Measurements from ENCODE around the gene MORN1. TPM values are rescaled to one million over a fixed set of nuclear protein-coding genes. Genes with fewer than 3 reads are reported as not detected.

The MORN1 gene
- polyA plus RNA-seq, 1 donor (not counting 4 experiments of a cell fraction or from before 2014, with no cell fraction given) = 2.1 TPM

DNA sequence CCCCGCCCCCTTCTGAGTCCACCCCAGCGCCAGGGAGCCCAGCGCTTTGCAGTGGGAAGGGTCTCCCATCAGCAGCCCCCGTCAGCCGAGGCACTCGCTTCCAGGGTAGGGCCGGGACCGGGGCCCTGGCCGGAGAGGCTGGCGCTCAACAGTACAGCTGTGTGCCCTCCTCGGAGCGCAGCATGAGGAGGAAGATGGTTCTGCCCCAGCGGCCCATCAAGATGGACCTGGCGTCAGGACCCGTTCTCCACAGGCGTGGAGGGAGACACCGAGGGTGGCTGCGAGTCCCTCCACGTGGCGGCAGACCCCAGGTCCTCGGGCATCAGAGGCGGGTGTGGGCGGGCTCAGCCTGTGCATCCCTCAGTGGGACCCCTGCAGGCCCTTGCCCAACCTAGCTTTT is 54.3 kb downstream of the MORN1 start:
- no peak for DNase-seq (ENCODE audit: low read depth, low spot score)
- Histone ChIP-seq H3K9ac (ENCODE audit: control insufficient read depth, extremely low read depth, insufficient read depth, low read length) (no peak overlapping the region), H3K4me1 (ENCODE audit: control insufficient read depth, extremely low read depth, insufficient read depth, low read length) (peaks cover 13% of the 10 kb centered on the region), H3K27me3 (ENCODE audit: control insufficient read depth, extremely low read depth, insufficient read depth, low read length) (peaks cover 3% of the 10 kb centered on the region), H3K36me3 (ENCODE audit: control insufficient read depth in 2 of 2, extremely low read depth in 1 of 2, insufficient read depth in 2 of 2, low read length in 2 of 2) (no peaks in the 10 kb centered on the region), H3K27ac (ENCODE audit: control insufficient read depth, insufficient read depth, low read length) (no peak overlapping the region), H3K79me2 (ENCODE audit: control insufficient read depth, insufficient read depth, low read length) (no peaks in the 10 kb centered on the region), H4K20me1 (ENCODE audit: control insufficient read depth, extremely low read depth, insufficient read depth, low read length) (no peaks in the 10 kb centered on the region), H3K9me3 (ENCODE audit: control insufficient read depth, low read depth, low read length) (no peaks in the 10 kb centered on the region), H2AFZ (ENCODE audit: control insufficient read depth, low read length) (no peak overlapping the region), H3K4me3 (ENCODE audit: control insufficient read depth in 2 of 3, extremely low read depth in 1 of 3, insufficient read depth in 2 of 3, low read depth in 1 of 3, low read length in 3 of 3) (no peak overlapping the region), H3K9me1 (ENCODE audit: control insufficient read depth, extremely low read depth, insufficient read depth, low read length) (no peaks in the 10 kb centered on the region), H3K4me2 (ENCODE audit: control insufficient read depth, extremely low read depth, insufficient read depth, low read depth, low read length) (no peak overlapping the region)
- no peak for FAIRE-seq
- dilution Hi-C loops (cut with MboI; ENCODE audit: extremely low pct_ligation_motif_present, low sequenced_read_pairs) = no loop called here
- TF ChIP-seq, protein P1, sequence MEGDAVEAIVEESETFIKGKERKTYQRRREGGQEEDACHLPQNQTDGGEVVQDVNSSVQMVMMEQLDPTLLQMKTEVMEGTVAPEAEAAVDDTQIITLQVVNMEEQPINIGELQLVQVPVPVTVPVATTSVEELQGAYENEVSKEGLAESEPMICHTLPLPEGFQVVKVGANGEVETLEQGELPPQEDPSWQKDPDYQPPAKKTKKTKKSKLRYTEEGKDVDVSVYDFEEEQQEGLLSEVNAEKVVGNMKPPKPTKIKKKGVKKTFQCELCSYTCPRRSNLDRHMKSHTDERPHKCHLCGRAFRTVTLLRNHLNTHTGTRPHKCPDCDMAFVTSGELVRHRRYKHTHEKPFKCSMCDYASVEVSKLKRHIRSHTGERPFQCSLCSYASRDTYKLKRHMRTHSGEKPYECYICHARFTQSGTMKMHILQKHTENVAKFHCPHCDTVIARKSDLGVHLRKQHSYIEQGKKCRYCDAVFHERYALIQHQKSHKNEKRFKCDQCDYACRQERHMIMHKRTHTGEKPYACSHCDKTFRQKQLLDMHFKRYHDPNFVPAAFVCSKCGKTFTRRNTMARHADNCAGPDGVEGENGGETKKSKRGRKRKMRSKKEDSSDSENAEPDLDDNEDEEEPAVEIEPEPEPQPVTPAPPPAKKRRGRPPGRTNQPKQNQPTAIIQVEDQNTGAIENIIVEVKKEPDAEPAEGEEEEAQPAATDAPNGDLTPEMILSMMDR (optimal IDR thresholded peaks at IDR 0.05 in 1 of 3, IDR thresholded peaks at IDR 0.05 in 1 of 3, conservative IDR thresholded peaks at IDR 0.05 in 1 of 3; ENCODE audit: extremely low read depth in 1 of 3, insufficient read depth in 2 of 3, low read length in 3 of 3) = no peak
- TF ChIP-seq EZH2 (IDR thresholded peaks at IDR 0.05; ENCODE audit: low read length) = no peak

- no peak overlapping the region for H2AFZ ChIP-seq (ENCODE audit: control insufficient read depth, low read length)
- H3K4me2 ChIP-seq (ENCODE audit: control insufficient read depth, extremely low read depth, insufficient read depth, low read depth, low read length) = no peak overlapping the region
- H3K9me3 ChIP-seq (ENCODE audit: control insufficient read depth, low read depth, low read length) = no peaks in the 10 kb centered on the region
- H3K4me1 ChIP-seq (ENCODE audit: control insufficient read depth, extremely low read depth, insufficient read depth, low read length) = peaks cover 13% of the 10 kb centered on the region
- DNase-seq (ENCODE audit: low read depth, low spot score) (no peak), FAIRE-seq (no peak)
- dilution Hi-C loops (cut with MboI; ENCODE audit: extremely low pct_ligation_motif_present, low sequenced_read_pairs) = no loop called here
- H3K9me1 ChIP-seq (ENCODE audit: control insufficient read depth, extremely low read depth, insufficient read depth, low read length) = no peaks in the 10 kb centered on the region
- H3K79me2 ChIP-seq (ENCODE audit: control insufficient read depth, insufficient read depth, low read length) = no peaks in the 10 kb centered on the region
- H3K4me3 ChIP-seq (ENCODE audit: control insufficient read depth in 2 of 3, extremely low read depth in 1 of 3, insufficient read depth in 2 of 3, low read depth in 1 of 3, low read length in 3 of 3) = no peak overlapping the region
- H3K27me3 ChIP-seq (ENCODE audit: control insufficient read depth, extremely low read depth, insufficient read depth, low read length) = peaks cover 7% of the 10 kb centered on the region
- no peak overlapping the region for H3K27ac ChIP-seq (ENCODE audit: control insufficient read depth, insufficient read depth, low read length)
- TF ChIP-seq, protein P1 (optimal IDR thresholded peaks at IDR 0.05 in 1 of 3, IDR thresholded peaks at IDR 0.05 in 1 of 3, conservative IDR thresholded peaks at IDR 0.05 in 1 of 3; ENCODE audit: extremely low read depth in 1 of 3, insufficient read depth in 2 of 3, low read length in 3 of 3) = no peak
- TF ChIP-seq EZH2 (IDR thresholded peaks at IDR 0.05; ENCODE audit: low read length) = no peak
- H3K36me3 ChIP-seq (ENCODE audit: control insufficient read depth in 2 of 2, extremely low read depth in 1 of 2, insufficient read depth in 2 of 2, low read length in 2 of 2) = no peaks in the 10 kb centered on the region
- H4K20me1 ChIP-seq (ENCODE audit: control insufficient read depth, extremely low read depth, insufficient read depth, low read length) = no peaks in the 10 kb centered on the region
- H3K9ac ChIP-seq (ENCODE audit: control insufficient read depth, extremely low read depth, insufficient read depth, low read length) = no peak overlapping the region
Measured at GRCh38 chr1:2336499-2336898, 54.9 kb downstream of the MORN1 start.
